Measurements from ENCODE around the gene CANT1. TPM values are rescaled to one million over a fixed set of nuclear protein-coding genes. Genes with fewer than 3 reads are reported as not detected.

CANT1 gene
- total RNA-seq, 1 experiment from 2014 or later, result 34.1 TPM

DNA sequence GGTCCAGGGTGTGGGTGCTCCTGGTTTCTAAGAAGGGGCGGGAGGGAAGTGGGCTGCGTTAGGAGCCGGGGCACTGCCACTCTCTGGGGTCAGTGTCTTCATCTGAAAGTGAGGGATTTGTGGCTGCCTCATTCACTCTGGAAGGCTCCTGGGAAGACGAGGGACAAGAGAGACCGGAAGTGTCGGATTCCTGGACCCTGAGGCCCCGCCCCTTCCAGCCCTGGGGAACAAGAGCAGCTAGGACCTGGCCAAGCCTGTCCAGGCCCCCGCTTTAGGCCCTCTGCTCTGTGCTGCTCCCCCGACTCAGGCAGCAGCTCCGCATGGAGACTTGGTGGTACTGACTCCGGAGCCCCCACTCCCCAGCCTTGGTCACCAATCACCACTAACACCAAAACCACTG is 36.4 kb downstream of the CANT1 start:
- Mint-ChIP-seq H3K27me3 (ENCODE audit: low read depth) (no peaks in the 10 kb centered on the region; the same call in 1 of the 2 replicates), H3K36me3 (peaks cover 4% of the 10 kb centered on the region; the same call in 1 of the 2 replicates), H3K9me3 (no peaks in the 10 kb centered on the region), H3K27ac (no peak overlapping the region), H3K4me3 (no peak overlapping the region), H3K4me1 (peaks cover 24% of the 10 kb centered on the region)
- ChIA-PET CTCF (interaction anchor here (1.1 to 8.3 kb wide), 5 partner anchors 14 to 130 kb away, joined by 3 to 95 read pairs (median 4); no protein-coding TSS in a partner anchor), POLR2A (interaction anchor here (2.2 kb wide), 1 partner anchor 107 kb away, joined by 6 read pairs; no protein-coding TSS in a partner anchor)
- peak; percentile 63 for DNase-seq (ENCODE audit: low spot score)
- 0 out of 2 replicates have a peak, but pooled peaks have one; percentile 31 for TF ChIP-seq FOXP1 (CRISPR knock-in tag; IDR thresholded peaks at IDR 0.05; ENCODE audit: borderline replicate concordance)
- TF ChIP-seq, protein P1, sequence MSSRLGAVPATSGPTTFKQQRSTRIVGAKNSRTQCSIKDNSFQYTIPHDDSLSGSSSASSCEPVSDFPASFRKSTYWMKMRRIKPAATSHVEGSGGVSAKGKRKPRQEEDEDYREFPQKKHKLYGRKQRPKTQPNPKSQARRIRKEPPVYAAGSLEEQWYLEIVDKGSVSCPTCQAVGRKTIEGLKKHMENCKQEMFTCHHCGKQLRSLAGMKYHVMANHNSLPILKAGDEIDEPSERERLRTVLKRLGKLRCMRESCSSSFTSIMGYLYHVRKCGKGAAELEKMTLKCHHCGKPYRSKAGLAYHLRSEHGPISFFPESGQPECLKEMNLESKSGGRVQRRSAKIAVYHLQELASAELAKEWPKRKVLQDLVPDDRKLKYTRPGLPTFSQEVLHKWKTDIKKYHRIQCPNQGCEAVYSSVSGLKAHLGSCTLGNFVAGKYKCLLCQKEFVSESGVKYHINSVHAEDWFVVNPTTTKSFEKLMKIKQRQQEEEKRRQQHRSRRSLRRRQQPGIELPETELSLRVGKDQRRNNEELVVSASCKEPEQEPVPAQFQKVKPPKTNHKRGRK (CRISPR knock-in tag; IDR thresholded peaks at IDR 0.05; ENCODE audit: borderline replicate concordance), result no peak
- TF ChIP-seq TCF7 (CRISPR knock-in tag; IDR thresholded peaks at IDR 0.05; ENCODE audit: low read depth), result 0 out of 2 replicates have a peak, but pooled peaks have one; percentile 0
- peak; percentile 43 for ATAC-seq

GRCh38 chr17:78972507-78973105 is 37.0 kb downstream of the CANT1 start:
- POLR2A ChIA-PET, result interaction anchor here (2.2 kb wide), 1 partner anchor 106 kb away, joined by 6 read pairs; no protein-coding TSS in a partner anchor
- Mint-ChIP-seq H3K36me3 (peaks cover 4% of the 10 kb centered on the region; the same call in 1 of the 2 replicates), H3K4me3 (no peak overlapping the region)

DNA sequence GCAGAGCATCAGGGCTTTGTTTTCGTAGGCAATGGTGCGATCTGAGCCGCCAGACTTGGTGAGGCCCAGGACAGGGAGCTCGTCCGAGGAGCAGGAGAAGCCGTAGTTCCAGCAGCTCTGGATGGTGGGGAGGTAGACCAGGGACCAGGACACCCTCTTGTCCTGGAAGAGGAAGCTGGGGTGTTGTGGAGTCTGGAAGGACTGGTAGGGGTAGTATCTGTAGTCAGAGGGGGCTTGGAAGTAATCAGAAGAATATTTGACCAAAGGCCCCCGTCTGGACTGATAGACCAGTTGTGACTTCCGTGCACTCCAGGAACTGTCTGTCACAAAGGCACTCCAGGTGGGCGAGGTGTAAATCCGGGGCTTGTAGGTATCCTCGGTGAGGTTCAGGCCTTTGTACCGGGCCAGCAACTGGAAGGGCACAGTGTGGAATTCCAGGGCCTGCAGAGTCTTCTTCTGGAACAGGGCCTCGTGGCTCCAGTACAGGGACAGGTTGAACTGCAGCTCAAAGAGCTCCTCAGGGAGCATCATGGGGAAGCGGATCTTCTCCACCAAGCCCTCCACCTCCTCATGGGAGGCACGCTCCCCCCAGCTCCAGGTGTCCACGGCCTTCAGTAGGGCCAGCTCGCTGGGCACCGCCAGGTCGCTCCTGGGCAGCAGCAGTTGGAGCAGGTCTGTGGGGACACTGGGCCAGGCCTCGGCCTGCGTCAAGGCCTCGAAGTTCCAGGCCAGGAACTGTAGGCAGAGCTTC is 37.6 kb downstream of the CANT1 start:
- Mint-ChIP-seq H3K9me3 (no peaks in the 10 kb centered on the region), H3K36me3 (peaks cover 4% of the 10 kb centered on the region; the same call in 1 of the 2 replicates), H3K27me3 (ENCODE audit: low read depth) (no peaks in the 10 kb centered on the region; the same call in 1 of the 2 replicates), H3K4me1 (peaks cover 24% of the 10 kb centered on the region), H3K4me3 (no peak overlapping the region), H3K27ac (peak overlapping the region; percentile 75)
- TF ChIP-seq CTCF (IDR thresholded peaks at IDR 0.05) (no peak), ZNF138 (CRISPR knock-in tag; conservative IDR thresholded peaks at IDR 0.05) (no peak), FOXP1 (CRISPR knock-in tag; IDR thresholded peaks at IDR 0.05; ENCODE audit: borderline replicate concordance) (no peak), SOX15 (CRISPR knock-in tag; IDR thresholded peaks at IDR 0.05) (no peak), GABPB1 (CRISPR knock-in tag; IDR thresholded peaks at IDR 0.05) (no peak), PREB (CRISPR knock-in tag; IDR thresholded peaks at IDR 0.05; ENCODE audit: borderline replicate concordance) (no peak), GRHL2 (CRISPR knock-in tag; IDR thresholded peaks at IDR 0.05; ENCODE audit: insufficient replicate concordance, severe bottlenecking) (no peak), HMGA2 (CRISPR knock-in tag; IDR thresholded peaks at IDR 0.05) (no peak), RORB (CRISPR knock-in tag; IDR thresholded peaks at IDR 0.05) (no peak), ZNF423 (CRISPR knock-in tag; IDR thresholded peaks at IDR 0.05) (no peak)
- TF ChIP-seq, protein P2, sequence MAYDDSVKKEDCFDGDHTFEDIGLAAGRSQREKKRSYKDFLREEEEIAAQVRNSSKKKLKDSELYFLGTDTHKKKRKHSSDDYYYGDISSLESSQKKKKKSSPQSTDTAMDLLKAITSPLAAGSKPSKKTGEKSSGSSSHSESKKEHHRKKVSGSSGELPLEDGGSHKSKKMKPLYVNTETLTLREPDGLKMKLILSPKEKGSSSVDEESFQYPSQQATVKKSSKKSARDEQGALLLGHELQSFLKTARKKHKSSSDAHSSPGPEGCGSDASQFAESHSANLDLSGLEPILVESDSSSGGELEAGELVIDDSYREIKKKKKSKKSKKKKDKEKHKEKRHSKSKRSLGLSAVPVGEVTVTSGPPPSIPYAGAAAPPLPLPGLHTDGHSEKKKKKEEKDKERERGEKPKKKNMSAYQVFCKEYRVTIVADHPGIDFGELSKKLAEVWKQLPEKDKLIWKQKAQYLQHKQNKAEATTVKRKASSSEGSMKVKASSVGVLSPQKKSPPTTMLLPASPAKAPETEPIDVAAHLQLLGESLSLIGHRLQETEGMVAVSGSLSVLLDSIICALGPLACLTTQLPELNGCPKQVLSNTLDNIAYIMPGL (CRISPR knock-in tag; IDR thresholded peaks at IDR 0.05), result no peak
- TF ChIP-seq, protein P3, sequence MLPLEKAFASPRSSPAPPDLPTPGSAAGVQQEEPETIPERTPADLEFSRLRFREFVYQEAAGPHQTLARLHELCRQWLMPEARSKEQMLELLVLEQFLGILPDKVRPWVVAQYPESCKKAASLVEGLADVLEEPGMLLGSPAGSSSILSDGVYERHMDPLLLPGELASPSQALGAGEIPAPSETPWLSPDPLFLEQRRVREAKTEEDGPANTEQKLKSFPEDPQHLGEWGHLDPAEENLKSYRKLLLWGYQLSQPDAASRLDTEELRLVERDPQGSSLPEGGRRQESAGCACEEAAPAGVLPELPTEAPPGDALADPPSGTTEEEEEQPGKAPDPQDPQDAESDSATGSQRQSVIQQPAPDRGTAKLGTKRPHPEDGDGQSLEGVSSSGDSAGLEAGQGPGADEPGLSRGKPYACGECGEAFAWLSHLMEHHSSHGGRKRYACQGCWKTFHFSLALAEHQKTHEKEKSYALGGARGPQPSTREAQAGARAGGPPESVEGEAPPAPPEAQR (CRISPR knock-in tag; IDR thresholded peaks at IDR 0.05), result no peak
- TF ChIP-seq, protein P4, sequence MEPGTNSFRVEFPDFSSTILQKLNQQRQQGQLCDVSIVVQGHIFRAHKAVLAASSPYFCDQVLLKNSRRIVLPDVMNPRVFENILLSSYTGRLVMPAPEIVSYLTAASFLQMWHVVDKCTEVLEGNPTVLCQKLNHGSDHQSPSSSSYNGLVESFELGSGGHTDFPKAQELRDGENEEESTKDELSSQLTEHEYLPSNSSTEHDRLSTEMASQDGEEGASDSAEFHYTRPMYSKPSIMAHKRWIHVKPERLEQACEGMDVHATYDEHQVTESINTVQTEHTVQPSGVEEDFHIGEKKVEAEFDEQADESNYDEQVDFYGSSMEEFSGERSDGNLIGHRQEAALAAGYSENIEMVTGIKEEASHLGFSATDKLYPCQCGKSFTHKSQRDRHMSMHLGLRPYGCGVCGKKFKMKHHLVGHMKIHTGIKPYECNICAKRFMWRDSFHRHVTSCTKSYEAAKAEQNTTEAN (CRISPR knock-in tag; IDR thresholded peaks at IDR 0.05), result no peak
- ChIA-PET POLR2A (interaction anchor here (2.2 kb wide), 1 partner anchor 105 kb away, joined by 6 read pairs; no protein-coding TSS in a partner anchor), CTCF (interaction anchor here (0.6 to 8.3 kb wide), 34 partner anchors 8 to 687 kb away, joined by 3 to 95 read pairs (median 4); partner anchors contain the start of gene LGALS3BP)
- no peak for DNase-seq (ENCODE audit: low spot score)
- no peak for ATAC-seq

More at GRCh38 chr17:78972507-78973105, 37.0 kb downstream of the CANT1 start:
- no peak for TF ChIP-seq PREB (CRISPR knock-in tag; IDR thresholded peaks at IDR 0.05; ENCODE audit: borderline replicate concordance)
- TF ChIP-seq TCF7 (CRISPR knock-in tag; IDR thresholded peaks at IDR 0.05; ENCODE audit: low read depth), result 0 out of 2 replicates have a peak, but pooled peaks have one; percentile 15
- no peak overlapping the region for H3K27ac Mint-ChIP-seq
- ATAC-seq, result no peak
- no peaks in the 10 kb centered on the region for H3K9me3 Mint-ChIP-seq
- DNase-seq (ENCODE audit: low spot score), result no peak
- CTCF ChIA-PET, result interaction anchor here (1.0 to 8.3 kb wide), 12 partner anchors 32 to 129 kb away, joined by 3 to 95 read pairs (median 5); no protein-coding TSS in a partner anchor
- H3K4me1 Mint-ChIP-seq, result peaks cover 24% of the 10 kb centered on the region
- H3K27me3 Mint-ChIP-seq (ENCODE audit: low read depth), result no peaks in the 10 kb centered on the region; the same call in 1 of the 2 replicates
